Middle frontal gyrus (tissue), 1 donor: Measurements from ENCODE around the gene NNT.
"Not testable (repeated sequence)": the region's sequence is repeated elsewhere in the genome, so short reads cannot be mapped to it uniquely, and the experiment has no call there.

ENCODE experiments used
- DNase-seq: peaks from one replicate; pipeline ENCODE4 v3.0.0-alpha.2; 2015; ENCODE audit warnings: low spot score; ENCODE audit errors: extremely low spot score

Gene NNT

GRCh38 chr5:43663916-43664315 is 60.9 kb downstream of the NNT start:
- DNase-seq, result no peak

GRCh38 chr5:43664501-43665040 is 61.6 kb downstream of the NNT start:
- DNase-seq, result no peak

- not testable (repeated sequence) for DNase-seq
Measured at GRCh38 chr5:43665749-43666148, 62.8 kb downstream of the NNT start.

GRCh38 chr5:43666728-43667127 is 63.7 kb downstream of the NNT start:
- DNase-seq, result not testable (repeated sequence)

- not testable (repeated sequence) for DNase-seq
Measured at GRCh38 chr5:43667379-43667778, 64.4 kb downstream of the NNT start.

- DNase-seq, result no peak
Measured at GRCh38 chr5:43674536-43674935, 71.6 kb downstream of the NNT start.

GRCh38 chr5:43675357-43675756 is 72.4 kb downstream of the NNT start:
- no peak for DNase-seq

GRCh38 chr5:43676083-43676840 is 73.3 kb downstream of the NNT start:
- no peak for DNase-seq

GRCh38 chr5:43677253-43677652 is 74.3 kb downstream of the NNT start:
- no peak for DNase-seq

GRCh38 chr5:43679214-43679613 is 76.2 kb downstream of the NNT start:
- DNase-seq, result no peak

- no peak for DNase-seq
Measured at GRCh38 chr5:43680286-43680685, 77.3 kb downstream of the NNT start.

- DNase-seq, result no peak
Measured at GRCh38 chr5:43683884-43684471, 81.0 kb downstream of the NNT start.

- DNase-seq, result no peak
Measured at GRCh38 chr5:43685252-43685950, 82.4 kb downstream of the NNT start.

- no peak for DNase-seq
Measured at GRCh38 chr5:43687275-43687674, 84.3 kb downstream of the NNT start.

- DNase-seq, result no peak
Measured at GRCh38 chr5:43691275-43691674, 88.3 kb downstream of the NNT start.

- DNase-seq, result no peak
Measured at GRCh38 chr5:43691893-43692292, 88.9 kb downstream of the NNT start.

- no peak for DNase-seq
Measured at GRCh38 chr5:43693411-43693810, 90.4 kb downstream of the NNT start.

- no peak for DNase-seq
Measured at GRCh38 chr5:43694027-43694426, 91.0 kb downstream of the NNT start.

GRCh38 chr5:43696444-43696843 is 93.5 kb downstream of the NNT start:
- DNase-seq, result not testable (repeated sequence)

- DNase-seq, result no peak
Measured at GRCh38 chr5:43699910-43700309, 96.9 kb downstream of the NNT start.

GRCh38 chr5:43700601-43701000 is 97.6 kb downstream of the NNT start:
- DNase-seq, result no peak

GRCh38 chr5:43701227-43701626 is 98.2 kb downstream of the NNT start:
- DNase-seq, result no peak
